ENCODE results near the gene PCDHGA1. TPM values are rescaled to one million over a fixed set of nuclear protein-coding genes. Genes with fewer than 3 reads are reported as not detected.

The PCDHGA1 gene
- total RNA-seq, 4 donors from 2014 or later = 1.7 TPM; not detected in 3

- peaks cover 0 to 23% (median 5%) of the 10 kb centered on the region in 4 donors for H3K4me1 ChIP-seq
- TF ChIP-seq POLR2A (IDR thresholded peaks at IDR 0.05) = no peak
- TF ChIP-seq, protein P1, sequence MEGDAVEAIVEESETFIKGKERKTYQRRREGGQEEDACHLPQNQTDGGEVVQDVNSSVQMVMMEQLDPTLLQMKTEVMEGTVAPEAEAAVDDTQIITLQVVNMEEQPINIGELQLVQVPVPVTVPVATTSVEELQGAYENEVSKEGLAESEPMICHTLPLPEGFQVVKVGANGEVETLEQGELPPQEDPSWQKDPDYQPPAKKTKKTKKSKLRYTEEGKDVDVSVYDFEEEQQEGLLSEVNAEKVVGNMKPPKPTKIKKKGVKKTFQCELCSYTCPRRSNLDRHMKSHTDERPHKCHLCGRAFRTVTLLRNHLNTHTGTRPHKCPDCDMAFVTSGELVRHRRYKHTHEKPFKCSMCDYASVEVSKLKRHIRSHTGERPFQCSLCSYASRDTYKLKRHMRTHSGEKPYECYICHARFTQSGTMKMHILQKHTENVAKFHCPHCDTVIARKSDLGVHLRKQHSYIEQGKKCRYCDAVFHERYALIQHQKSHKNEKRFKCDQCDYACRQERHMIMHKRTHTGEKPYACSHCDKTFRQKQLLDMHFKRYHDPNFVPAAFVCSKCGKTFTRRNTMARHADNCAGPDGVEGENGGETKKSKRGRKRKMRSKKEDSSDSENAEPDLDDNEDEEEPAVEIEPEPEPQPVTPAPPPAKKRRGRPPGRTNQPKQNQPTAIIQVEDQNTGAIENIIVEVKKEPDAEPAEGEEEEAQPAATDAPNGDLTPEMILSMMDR (IDR thresholded peaks at IDR 0.05) = no peak
Observed at GRCh38 chr5:141476132-141476911, 146.0 kb downstream of the PCDHGA1 start.

DNA sequence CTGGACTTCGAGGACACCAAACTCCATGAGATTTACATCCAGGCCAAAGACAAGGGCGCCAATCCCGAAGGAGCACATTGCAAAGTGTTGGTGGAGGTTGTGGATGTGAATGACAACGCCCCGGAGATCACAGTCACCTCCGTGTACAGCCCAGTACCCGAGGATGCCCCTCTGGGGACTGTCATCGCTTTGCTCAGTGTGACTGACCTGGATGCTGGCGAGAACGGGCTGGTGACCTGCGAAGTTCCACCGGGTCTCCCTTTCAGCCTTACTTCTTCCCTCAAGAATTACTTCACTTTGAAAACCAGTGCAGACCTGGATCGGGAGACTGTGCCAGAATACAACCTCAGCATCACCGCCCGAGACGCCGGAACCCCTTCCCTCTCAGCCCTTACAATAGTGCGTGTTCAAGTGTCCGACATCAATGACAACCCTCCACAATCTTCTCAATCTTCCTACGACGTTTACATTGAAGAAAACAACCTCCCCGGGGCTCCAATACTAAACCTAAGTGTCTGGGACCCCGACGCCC is 146.8 kb downstream of the PCDHGA1 start:
- H3K9me3 ChIP-seq = no peaks in the 10 kb centered on the region
- no peak for TF ChIP-seq POLR2A (IDR thresholded peaks at IDR 0.05)
- TF ChIP-seq, protein P1 (IDR thresholded peaks at IDR 0.05) = no peak
- H3K36me3 ChIP-seq = no peaks in the 10 kb centered on the region
- DNase-seq = peak in 1 of 3 donors; percentile 44
- H3K27me3 ChIP-seq = no peaks in the 10 kb centered on the region
- H3K27ac ChIP-seq = peak overlapping the region in 2 of 4 donors; percentile 78 to 79
- H3K4me1 ChIP-seq = peaks cover 0 to 23% (median 5%) of the 10 kb centered on the region in 4 donors
- H3K4me3 ChIP-seq = peak overlapping the region; percentile 47 to 65 (median 54)

More at GRCh38 chr5:141476132-141476911, 146.0 kb downstream of the PCDHGA1 start:
- peak; percentile 18 to 68 (median 61) for DNase-seq
- peak overlapping the region; percentile 56 to 79 (median 70) for H3K27ac ChIP-seq
- H3K4me3 ChIP-seq = peak overlapping the region; percentile 47 to 65 (median 54)
- no peaks in the 10 kb centered on the region for H3K36me3 ChIP-seq
- no peaks in the 10 kb centered on the region for H3K9me3 ChIP-seq
- H3K27me3 ChIP-seq = no peaks in the 10 kb centered on the region

DNA sequence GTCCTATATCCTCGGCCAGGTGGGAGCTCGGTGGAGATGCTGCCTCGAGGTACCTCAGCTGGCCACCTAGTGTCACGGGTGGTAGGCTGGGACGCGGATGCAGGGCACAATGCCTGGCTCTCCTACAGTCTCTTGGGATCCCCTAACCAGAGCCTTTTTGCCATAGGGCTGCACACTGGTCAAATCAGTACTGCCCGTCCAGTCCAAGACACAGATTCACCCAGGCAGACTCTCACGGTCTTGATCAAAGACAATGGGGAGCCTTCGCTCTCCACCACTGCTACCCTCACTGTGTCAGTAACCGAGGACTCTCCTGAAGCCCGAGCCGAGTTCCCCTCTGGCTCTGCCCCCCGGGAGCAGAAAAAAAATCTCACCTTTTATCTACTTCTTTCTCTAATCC is 147.5 kb downstream of the PCDHGA1 start:
- DNase-seq = no peak
- no peaks in the 10 kb centered on the region for H3K9me3 ChIP-seq
- peaks cover 0 to 23% (median 5%) of the 10 kb centered on the region in 4 donors for H3K4me1 ChIP-seq
- H3K36me3 ChIP-seq = no peaks in the 10 kb centered on the region
- H3K27ac ChIP-seq = no peak overlapping the region
- peak overlapping the region in 2 of 4 donors; percentile 61 to 65 for H3K4me3 ChIP-seq
- TF ChIP-seq POLR2A (IDR thresholded peaks at IDR 0.05) = no peak
- no peaks in the 10 kb centered on the region for H3K27me3 ChIP-seq

DNA sequence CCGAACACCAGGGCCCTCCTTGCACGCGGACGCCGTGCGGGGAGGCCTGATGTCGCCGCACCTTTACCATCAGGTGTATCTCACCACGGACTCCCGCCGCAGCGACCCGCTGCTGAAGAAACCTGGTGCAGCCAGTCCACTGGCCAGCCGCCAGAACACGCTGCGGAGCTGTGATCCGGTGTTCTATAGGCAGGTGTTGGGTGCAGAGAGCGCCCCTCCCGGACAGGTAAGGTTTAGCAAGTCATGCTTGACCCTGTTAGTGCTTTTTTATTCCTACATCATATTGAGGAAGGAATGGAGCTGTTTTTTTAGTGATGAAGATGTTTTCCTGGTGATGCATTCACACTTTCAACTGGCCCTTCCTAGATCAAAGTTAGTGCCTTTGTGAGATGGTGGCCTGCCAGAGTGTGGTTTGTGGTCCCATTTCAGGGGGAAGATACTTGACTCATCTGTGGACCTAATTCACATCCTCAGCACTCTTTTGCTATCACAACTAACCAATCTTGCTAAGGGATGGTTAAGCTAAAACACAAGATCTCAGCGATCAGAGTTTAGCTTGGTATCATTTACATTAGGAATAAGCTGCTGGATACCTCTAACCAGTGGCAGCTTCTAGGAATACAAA is 148.1 kb downstream of the PCDHGA1 start:
- H3K27me3 ChIP-seq = no peaks in the 10 kb centered on the region
- DNase-seq = peak in 2 of 3 donors; percentile 69 to 83
- peaks cover 0 to 23% (median 5%) of the 10 kb centered on the region in 4 donors for H3K4me1 ChIP-seq
- H3K36me3 ChIP-seq = no peaks in the 10 kb centered on the region
- peak overlapping the region in 1 of 4 donors; percentile 61 for H3K4me3 ChIP-seq
- no peaks in the 10 kb centered on the region for H3K9me3 ChIP-seq
- H3K27ac ChIP-seq = no peak overlapping the region
- no peak for TF ChIP-seq POLR2A (IDR thresholded peaks at IDR 0.05)
- TF ChIP-seq, protein P1 (IDR thresholded peaks at IDR 0.05) = peak in 3 of 6 experiments; percentile 26 to 53 (median 37)

- H3K27ac ChIP-seq = no peak overlapping the region
- no peak for TF ChIP-seq POLR2A (IDR thresholded peaks at IDR 0.05)
- TF ChIP-seq, protein P1 (IDR thresholded peaks at IDR 0.05) = no peak
- no peaks in the 10 kb centered on the region for H3K36me3 ChIP-seq
- DNase-seq = no peak
- H3K4me3 ChIP-seq = no peak overlapping the region
- H3K4me1 ChIP-seq = peaks cover 0 to 23% (median 5%) of the 10 kb centered on the region in 4 donors
- H3K9me3 ChIP-seq = no peaks in the 10 kb centered on the region
- H3K27me3 ChIP-seq = no peaks in the 10 kb centered on the region
Observed at GRCh38 chr5:141479776-141480175, 149.5 kb downstream of the PCDHGA1 start.

DNA sequence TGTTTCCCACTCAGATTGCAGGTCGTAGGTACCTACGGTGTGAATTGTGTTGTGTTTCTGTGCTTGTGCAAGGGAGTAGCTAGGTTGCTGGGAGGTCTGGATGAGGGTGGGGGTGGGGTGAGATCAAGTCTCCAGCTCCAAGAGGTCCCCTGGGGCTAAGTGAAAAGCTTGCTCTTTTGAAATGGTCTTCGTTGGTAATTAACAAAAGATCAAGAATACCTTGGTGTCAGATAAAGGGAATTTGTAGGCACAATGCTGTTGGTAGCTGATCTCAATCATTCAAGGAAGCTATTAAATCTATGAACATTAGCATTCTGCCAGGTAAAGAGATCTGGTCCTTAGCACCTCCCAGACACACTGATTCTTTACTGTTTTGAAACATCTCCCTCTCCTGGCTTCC is 153.6 kb downstream of the PCDHGA1 start:
- no peaks in the 10 kb centered on the region for H3K36me3 ChIP-seq
- no peaks in the 10 kb centered on the region for H3K4me1 ChIP-seq
- DNase-seq = no peak
- no peak overlapping the region for H3K27ac ChIP-seq
- H3K4me3 ChIP-seq = no peak overlapping the region
- H3K27me3 ChIP-seq = no peaks in the 10 kb centered on the region
- TF ChIP-seq, protein P1 (IDR thresholded peaks at IDR 0.05) = no peak
- TF ChIP-seq POLR2A (IDR thresholded peaks at IDR 0.05) = no peak
- no peaks in the 10 kb centered on the region for H3K9me3 ChIP-seq
